GM18519 (cell line): ENCODE results near the gene LIN28B.

Source experiments
- ATAC-seq: cut with Tn5 transposase; IDR thresholded peaks from one replicate; pipeline ENCODE4 v1.9.1; 2021; ENCODE audit warnings: mild to moderate bottlenecking, moderate library complexity; ENCODE audit not compliant: unreplicated experiment, low FRiP score

The LIN28B gene

DNA sequence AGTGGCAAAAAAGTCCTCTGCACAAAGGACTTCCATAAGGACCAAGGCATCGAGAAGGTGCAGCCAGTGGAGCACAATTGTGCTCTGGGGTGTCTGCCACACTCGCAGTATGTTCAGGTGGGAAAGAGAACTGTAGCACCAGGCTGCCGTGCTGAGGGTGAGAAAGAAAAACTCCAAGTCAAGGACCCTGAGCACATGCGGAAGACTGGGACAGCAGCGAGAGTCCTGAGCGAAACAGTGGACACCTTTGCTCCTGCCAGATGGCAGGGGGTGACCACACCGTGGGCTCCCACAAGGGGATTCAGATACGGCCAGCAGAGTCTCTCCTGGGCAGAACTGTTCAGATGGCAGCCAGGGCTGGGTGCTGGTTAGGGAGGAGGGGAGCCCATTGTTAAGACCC, 149.4 kb downstream of the LIN28B start:
- no peak for ATAC-seq

DNA sequence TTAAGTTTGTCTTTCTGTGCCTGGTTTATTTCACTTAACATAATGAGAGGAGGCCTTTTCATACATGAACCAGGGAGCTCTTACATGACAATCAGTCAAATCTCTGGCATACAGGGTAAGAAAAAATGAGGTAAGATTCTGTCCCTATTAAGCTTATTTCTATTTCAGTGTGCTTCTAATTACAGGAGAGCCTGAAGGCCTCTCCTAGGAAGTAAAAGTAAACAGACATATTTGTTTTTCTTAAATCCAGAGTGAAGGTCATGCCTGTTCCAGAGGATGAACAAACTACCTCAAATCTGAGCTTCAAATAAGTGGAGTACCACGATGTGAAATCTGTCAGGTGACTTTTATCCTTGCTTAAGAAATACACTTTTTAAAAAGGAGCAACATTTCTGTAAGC, 150.3 kb downstream of the LIN28B start:
- no peak for ATAC-seq

DNA sequence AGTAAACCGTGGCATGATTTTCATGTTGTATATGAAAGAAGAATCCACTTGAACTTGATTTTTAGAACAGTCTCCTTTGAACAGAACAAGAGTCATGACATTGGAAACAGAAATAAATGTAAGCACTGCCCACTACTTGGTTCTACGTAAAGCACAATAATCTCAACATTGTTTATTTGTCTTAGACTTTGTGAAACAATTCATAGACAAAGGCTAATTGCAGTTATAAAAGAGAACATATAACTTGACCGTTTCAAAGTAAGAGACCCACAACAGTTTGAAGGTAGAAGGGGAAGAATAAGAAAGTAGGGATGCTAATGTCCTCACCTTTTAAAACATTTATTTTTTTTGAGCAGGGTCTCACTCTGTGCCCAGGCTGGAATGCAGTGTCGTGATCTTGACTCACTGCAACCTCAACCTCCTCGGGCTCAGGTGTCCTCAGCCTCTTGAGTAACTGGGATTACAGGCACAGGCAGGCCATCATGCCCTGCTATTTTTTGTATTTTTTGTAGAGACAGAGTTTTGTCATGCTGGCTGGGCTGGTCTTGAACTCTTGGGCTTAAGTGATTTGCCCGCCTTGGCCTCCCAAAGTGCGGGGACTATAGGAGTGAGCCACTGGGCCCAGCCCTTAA, 151.8 kb downstream of the LIN28B start:
- ATAC-seq: no peak

DNA sequence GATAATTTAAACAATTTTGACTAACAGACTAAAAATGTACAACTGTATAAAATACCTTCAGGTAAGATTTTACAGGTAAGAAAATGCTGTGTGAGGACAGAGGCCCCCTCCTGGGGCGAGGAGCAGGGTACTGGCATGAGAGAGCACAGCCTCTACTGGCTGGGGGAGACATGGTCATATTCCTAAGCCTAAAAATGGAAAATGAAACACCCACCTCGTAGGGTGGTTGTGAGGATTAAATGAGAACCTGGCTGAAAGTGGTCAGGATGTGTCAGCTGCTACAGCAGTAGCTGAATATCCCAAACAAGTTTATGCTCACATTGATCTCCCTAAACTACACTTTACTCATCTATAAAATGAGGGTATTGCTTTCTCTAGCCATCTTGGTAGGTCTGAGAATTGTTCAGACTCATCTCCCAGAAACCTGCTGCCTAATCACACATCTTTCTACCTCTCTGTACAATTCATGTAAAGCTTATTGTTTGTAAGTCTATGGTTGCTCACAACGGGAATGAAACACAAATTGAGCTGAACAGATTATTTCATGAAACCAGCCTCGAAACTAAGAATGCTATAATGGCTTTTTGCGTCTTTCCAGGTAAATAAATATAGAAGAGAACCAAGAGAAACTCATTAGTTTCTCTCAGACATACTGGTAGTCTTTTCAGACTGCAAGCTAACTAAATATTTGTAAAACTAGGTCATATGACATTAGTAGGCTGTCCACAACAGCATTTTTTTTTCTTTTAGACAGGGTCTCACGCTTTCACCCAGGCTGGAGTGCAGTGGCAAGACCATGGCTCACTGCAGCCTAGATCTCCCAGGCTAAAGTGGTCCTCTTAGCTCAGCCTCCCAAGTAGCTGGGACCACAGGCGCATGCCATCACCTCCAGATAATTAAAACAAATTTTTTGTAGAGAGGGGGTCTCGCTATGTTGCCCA, 153.3 kb downstream of the LIN28B start:
- peak; percentile 55 for ATAC-seq

DNA sequence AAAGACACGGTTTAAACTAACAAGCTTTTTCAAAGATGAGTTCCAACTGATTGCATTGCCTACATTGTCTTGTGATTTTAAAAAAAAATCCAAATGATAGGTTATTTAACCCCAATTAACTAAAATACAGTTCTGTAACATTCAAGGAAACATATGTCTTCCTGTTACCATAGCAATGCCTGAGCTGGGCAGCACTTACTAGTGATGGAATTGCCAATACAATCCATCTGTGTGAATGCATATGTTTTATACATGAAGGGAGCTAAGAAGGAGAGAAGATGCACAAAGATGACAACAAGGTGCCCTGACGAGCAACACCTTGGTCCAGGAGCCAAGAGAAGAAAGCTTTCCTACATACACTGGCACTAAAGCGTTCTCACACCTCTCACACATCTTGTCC, 154.2 kb downstream of the LIN28B start:
- ATAC-seq: no peak

DNA sequence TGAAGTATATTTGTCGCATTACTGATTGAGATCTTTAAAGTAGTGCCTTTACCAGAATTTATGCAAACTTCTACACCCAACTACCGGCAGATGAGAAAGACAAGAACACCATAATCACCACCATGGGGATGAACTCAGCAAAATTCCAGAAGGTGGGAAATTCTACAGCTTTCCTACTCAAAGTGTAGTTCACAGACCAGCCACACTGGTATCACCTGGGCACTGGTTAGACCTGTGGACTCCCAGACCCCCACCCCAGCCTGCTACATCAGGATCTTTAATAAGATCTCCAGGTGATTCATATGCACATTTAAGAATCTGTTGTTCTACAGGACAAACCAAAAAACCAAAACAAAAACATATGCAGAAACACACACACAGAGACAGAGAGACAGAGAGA, 155.0 kb downstream of the LIN28B start:
- ATAC-seq: no peak

DNA sequence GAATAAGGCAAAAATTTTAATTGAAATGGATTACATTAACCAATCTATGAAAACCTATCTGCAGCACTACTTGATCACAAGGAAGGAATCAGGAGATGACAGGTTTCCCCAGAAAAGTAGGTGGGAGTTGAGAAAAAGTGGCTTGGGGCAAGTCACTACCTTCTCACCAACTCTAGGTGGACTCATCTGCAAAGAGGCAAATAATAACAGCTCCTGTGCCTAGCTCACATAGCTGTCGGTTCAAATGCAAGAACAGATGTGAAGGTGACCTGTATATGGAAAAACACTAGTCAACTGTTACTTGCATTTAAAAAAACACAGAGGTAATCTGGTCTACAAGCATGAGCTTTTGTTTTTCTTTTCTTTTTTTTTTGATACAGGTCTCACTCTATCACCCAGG, 155.7 kb downstream of the LIN28B start:
- ATAC-seq: no peak

DNA sequence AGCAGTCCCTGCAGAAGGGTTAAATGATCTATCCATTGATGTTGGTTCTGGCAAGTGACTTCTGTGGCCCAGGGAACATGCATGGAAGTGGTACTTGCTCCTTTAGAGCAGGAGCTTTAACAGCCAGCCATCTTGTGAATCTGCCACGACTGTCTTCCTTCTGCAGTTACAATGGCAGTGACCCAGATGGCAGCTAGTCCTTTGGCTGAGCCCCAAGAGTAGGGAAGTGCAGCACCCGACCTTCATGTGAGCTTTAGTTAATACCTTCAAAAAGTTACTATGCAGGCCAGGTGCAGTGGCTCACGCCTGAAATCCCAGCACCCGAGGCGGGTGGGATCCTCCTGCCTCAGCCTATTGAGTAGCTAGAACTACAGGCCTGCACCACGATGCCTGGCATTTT, 156.5 kb downstream of the LIN28B start:
- no peak for ATAC-seq

DNA sequence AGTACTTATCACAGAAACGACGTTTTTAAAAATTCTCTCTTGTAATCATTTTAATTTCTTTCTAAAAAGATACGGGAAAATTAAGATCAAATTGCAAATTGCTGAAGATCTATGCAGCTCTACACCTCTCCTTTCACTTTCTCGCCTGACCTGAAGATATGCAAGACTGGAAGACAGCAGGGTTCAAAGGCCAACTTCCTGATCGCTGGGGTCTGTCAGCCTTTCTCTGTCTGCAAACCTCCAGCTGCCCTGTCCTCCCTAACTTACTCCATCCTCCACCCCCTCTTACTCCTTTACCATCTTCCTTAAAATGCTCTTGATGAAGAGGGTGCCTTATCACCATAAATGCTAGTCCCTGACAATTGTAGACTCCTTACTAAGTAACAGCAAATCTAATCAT, 159.2 kb downstream of the LIN28B start:
- ATAC-seq: no peak

DNA sequence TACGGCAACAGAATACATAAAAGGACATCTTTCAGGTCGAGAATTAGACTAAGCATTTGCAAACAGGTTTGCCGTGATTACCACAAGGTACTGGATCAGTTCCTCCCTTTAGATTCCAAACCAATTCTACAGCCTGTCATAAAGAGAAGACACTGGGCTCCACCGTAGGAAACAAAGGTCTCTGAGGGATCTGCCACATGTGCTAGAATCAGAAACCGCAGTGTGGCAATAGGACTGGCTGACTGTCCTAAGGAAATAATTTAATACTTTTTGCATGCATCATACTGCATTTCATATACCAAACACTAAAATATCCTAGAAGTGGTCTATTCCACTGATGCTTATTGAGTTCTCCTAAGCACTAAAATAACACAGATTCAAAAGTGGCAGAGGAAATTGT, 163.7 kb downstream of the LIN28B start:
- ATAC-seq: no peak

DNA sequence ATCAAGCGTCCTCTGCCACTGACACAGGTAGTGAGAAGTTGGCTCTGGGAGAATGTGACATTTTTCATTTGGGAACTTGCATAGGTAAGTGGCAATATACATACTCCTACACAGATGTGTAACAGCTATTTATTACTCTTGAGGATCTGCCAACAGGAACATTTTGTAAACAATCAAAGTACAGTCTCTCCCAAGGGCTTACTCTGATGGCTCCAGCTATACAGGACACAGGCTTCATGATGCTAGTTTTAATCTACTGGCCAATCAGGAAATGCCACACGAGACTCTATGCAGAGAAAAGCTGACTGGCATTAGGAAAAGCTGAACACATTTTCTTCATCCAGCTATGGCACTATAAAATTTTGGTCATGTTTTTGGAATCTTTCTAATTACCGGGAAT, 165.1 kb downstream of the LIN28B start:
- ATAC-seq: no peak

DNA sequence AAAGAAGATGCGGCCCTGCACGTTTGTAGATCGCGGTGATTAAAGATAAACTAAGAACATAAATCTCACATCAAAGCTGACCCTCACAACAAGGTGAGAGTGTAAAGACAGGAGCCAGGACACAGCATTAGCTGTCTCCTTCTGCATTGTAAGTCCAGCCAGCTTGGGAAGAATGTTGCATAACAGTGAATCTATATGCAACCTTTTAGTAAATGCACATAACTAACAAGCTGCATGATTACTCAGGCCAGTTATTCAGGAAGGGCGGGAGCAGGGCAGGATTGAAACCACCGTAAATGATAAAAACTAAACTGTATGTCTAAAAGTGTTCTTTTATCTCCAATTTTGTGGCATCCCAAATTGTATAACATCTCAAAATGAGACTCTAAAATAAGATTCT, 165.8 kb downstream of the LIN28B start:
- ATAC-seq: no peak
